Keratinocyte (primary cell): Measurements from ENCODE around the gene CPTP. TPM values are rescaled to one million over a fixed set of nuclear protein-coding genes. Genes with fewer than 3 reads are reported as not detected.
A peak's percentile ranks its signal among the peaks of the same experiment; 100 is the strongest.

ENCODE experiments used
- DNase-seq: peaks from one replicate; pipeline ENCODE4 v3.0.0-alpha.2; 2011; ENCODE audit warnings: low read depth, missing footprints, low spot score
- FAIRE-seq: peaks from 2 replicates; lab custom pipeline; 2011; peaks lifted over from hg19 to GRCh38; lab: Jason Lieb, UNC
- H2AFZ ChIP-seq: 2 replicates; pipeline ENCODE4 v1.6.0; 2012; ENCODE audit warnings: low read length, control low read depth, inconsistent platforms; ENCODE audit not compliant: control insufficient read depth
- H3K27ac ChIP-seq: 2 replicates; pipeline ENCODE4 v1.5.1; 2011; ENCODE audit warnings: low read length; ENCODE audit not compliant: control insufficient read depth, insufficient read depth
- H3K27me3 ChIP-seq: 3 replicates; pipeline ENCODE4 v1.6.0; 2011; ENCODE audit warnings: low read length; ENCODE audit not compliant: control insufficient read depth, insufficient read depth; ENCODE audit errors: extremely low read depth
- H3K36me3 ChIP-seq, 2 experiments: 2 replicates in 1 of 2; 3 replicates in 1 of 2; pipeline ENCODE4 v1.5.1; 2011; ENCODE audit warnings: low read length in 2 of 2, mild to moderate bottlenecking in 1 of 2; ENCODE audit not compliant: control insufficient read depth in 2 of 2, insufficient read depth in 2 of 2; ENCODE audit errors: extremely low read depth in 1 of 2
- H3K4me1 ChIP-seq: 3 replicates; pipeline ENCODE4 v1.5.1; 2011; ENCODE audit warnings: low read length; ENCODE audit not compliant: control insufficient read depth, insufficient read depth; ENCODE audit errors: extremely low read depth
- H3K4me2 ChIP-seq: 3 replicates; pipeline ENCODE4 v1.6.0; 2011; ENCODE audit warnings: low read depth, low read length; ENCODE audit not compliant: control insufficient read depth, insufficient read depth; ENCODE audit errors: extremely low read depth
- H3K4me3 ChIP-seq, 3 experiments: fragments of 200-600 bp in 1 of 3; sonication (generic) in 1 of 3; 2 replicates in 2 of 3; 3 replicates in 1 of 3; pipeline ENCODE4 v1.5.1; 2011 to 2016; ENCODE audit warnings: low read length in 3 of 3, mild to moderate bottlenecking in 3 of 3, control low read depth in 2 of 3, inconsistent platforms in 1 of 3, low read depth in 1 of 3, mixed read lengths in 1 of 3, mixed run types in 1 of 3, moderate library complexity in 1 of 3; ENCODE audit not compliant: control insufficient read depth in 2 of 3, insufficient read depth in 2 of 3; ENCODE audit errors: extremely low read depth in 1 of 3
- H3K79me2 ChIP-seq: 2 replicates; pipeline ENCODE4 v1.6.0; 2012; ENCODE audit warnings: low read length; ENCODE audit not compliant: control insufficient read depth, insufficient read depth
- H3K9ac ChIP-seq: 3 replicates; pipeline ENCODE4 v1.6.0; 2011; ENCODE audit warnings: low read length; ENCODE audit not compliant: control insufficient read depth, insufficient read depth; ENCODE audit errors: extremely low read depth
- H3K9me1 ChIP-seq: 3 replicates; pipeline ENCODE4 v1.6.0; 2011; ENCODE audit warnings: low read length; ENCODE audit not compliant: control insufficient read depth, insufficient read depth; ENCODE audit errors: extremely low read depth
- H3K9me3 ChIP-seq: 2 replicates; pipeline ENCODE4 v1.5.1; 2012; ENCODE audit warnings: low read depth, low read length; ENCODE audit not compliant: control insufficient read depth
- H4K20me1 ChIP-seq: 3 replicates; pipeline ENCODE4 v1.6.0; 2011; ENCODE audit warnings: low read length; ENCODE audit not compliant: control insufficient read depth, insufficient read depth; ENCODE audit errors: extremely low read depth
- EZH2 ChIP-seq: IDR thresholded peaks from one replicate; pipeline ENCODE4 v1.6.1; 2012; ENCODE audit warnings: inconsistent platforms, mild to moderate bottlenecking, low read length, moderate library complexity
- dilution Hi-C: fragments of 300-500 bp; cut with MboI; formaldehyde crosslinking; loops from one replicate; pipeline ENCODE4 v1.7.0; 2020; ENCODE audit warnings: low sequenced_read_pairs; ENCODE audit not compliant: extremely low pct_ligation_motif_present
- polyA plus RNA-seq, 5 experiments: library from polyadenylated mRNA; depleted of rRNA in 3 of 5; stranded (reverse) in 3 of 5; stranded (forward) in 1 of 5; unstranded in 1 of 5; fragments of >200 nt; gene quantifications; 1 replicate in 1 of 5; 2 replicates in 3 of 5; 3 replicates in 1 of 5; pipeline versions ENCODE4 v1.2.1 to v1.2.3, GENCODE V29; 2011 to 2012; ENCODE audit warnings: missing spikeins in 2 of 5, low read depth in 1 of 5, low replicate concordance in 1 of 5
- TF ChIP-seq, protein P1 (sequence below), 3 experiments: IDR thresholded peaks in 1 of 3; conservative IDR thresholded peaks in 1 of 3; optimal IDR thresholded peaks in 1 of 3; 2 replicates in 2 of 3; 3 replicates in 1 of 3; pipeline versions ENCODE3 to v1.5.1; 2011; ENCODE audit warnings: low read length in 3 of 3, mild to moderate bottlenecking in 3 of 3, moderate library complexity in 2 of 3, control low read depth in 1 of 3, inconsistent platforms in 1 of 3; ENCODE audit not compliant: insufficient read depth in 2 of 3; ENCODE audit errors: extremely low read depth in 1 of 3

Gene CPTP
- polyA plus RNA-seq, 1 donor (not counting 4 experiments of a cell fraction or from before 2014, with no cell fraction given), result 5.8 TPM

GRCh38 chr1:1308756-1309250, 15.8 kb upstream of the CPTP start:
- Histone ChIP-seq H3K27me3 (no peaks in the 10 kb centered on the region), H3K36me3 (peaks cover 19 to 27% of the 10 kb centered on the region in 2 experiments), H3K4me2 (peak overlapping the region; percentile 83), H3K27ac (peak overlapping the region; percentile 63), H3K9me3 (no peaks in the 10 kb centered on the region), H3K4me1 (peaks cover 49% of the 10 kb centered on the region), H3K9ac (peak overlapping the region; percentile 77), H2AFZ (no peak overlapping the region), H3K9me1 (no peaks in the 10 kb centered on the region), H3K4me3 (peak overlapping the region; percentile 70 to 85 (median 82)), H3K79me2 (peaks cover 34% of the 10 kb centered on the region), H4K20me1 (peaks cover 8% of the 10 kb centered on the region)
- no peak for TF ChIP-seq EZH2
- TF ChIP-seq, protein P1, sequence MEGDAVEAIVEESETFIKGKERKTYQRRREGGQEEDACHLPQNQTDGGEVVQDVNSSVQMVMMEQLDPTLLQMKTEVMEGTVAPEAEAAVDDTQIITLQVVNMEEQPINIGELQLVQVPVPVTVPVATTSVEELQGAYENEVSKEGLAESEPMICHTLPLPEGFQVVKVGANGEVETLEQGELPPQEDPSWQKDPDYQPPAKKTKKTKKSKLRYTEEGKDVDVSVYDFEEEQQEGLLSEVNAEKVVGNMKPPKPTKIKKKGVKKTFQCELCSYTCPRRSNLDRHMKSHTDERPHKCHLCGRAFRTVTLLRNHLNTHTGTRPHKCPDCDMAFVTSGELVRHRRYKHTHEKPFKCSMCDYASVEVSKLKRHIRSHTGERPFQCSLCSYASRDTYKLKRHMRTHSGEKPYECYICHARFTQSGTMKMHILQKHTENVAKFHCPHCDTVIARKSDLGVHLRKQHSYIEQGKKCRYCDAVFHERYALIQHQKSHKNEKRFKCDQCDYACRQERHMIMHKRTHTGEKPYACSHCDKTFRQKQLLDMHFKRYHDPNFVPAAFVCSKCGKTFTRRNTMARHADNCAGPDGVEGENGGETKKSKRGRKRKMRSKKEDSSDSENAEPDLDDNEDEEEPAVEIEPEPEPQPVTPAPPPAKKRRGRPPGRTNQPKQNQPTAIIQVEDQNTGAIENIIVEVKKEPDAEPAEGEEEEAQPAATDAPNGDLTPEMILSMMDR (optimal IDR thresholded peaks at IDR 0.05 in 1 of 3, IDR thresholded peaks at IDR 0.05 in 1 of 3, conservative IDR thresholded peaks at IDR 0.05 in 1 of 3; ENCODE audit: extremely low read depth in 1 of 3, insufficient read depth in 2 of 3, low read length in 3 of 3), result no peak
- FAIRE-seq (no peak), DNase-seq (no peak)
- dilution Hi-C loops, result no loop called here

- H3K79me2 ChIP-seq, result peaks cover 33% of the 10 kb centered on the region
- no peak for FAIRE-seq
These were observed 15.1 kb upstream of the CPTP start for GRCh38 chr1:1309251-1310108.

More at GRCh38 chr1:1309251-1310108, 15.1 kb upstream of the CPTP start:
- peaks cover 8% of the 10 kb centered on the region for H4K20me1 ChIP-seq
- no peak overlapping the region for H2AFZ ChIP-seq
- peak overlapping the region; percentile 83 for H3K4me2 ChIP-seq
- no peaks in the 10 kb centered on the region for H3K27me3 ChIP-seq
- peak overlapping the region; percentile 70 to 85 (median 82) for H3K4me3 ChIP-seq
- DNase-seq, result no peak
- no peaks in the 10 kb centered on the region for H3K9me3 ChIP-seq
- H3K9ac ChIP-seq, result peak overlapping the region; percentile 77
- TF ChIP-seq, protein P1 (optimal IDR thresholded peaks at IDR 0.05 in 1 of 3, IDR thresholded peaks at IDR 0.05 in 1 of 3, conservative IDR thresholded peaks at IDR 0.05 in 1 of 3; ENCODE audit: extremely low read depth in 1 of 3, insufficient read depth in 2 of 3, low read length in 3 of 3), result no peak
- TF ChIP-seq EZH2, result no peak
- H3K4me1 ChIP-seq, result peaks cover 42% of the 10 kb centered on the region
- no peaks in the 10 kb centered on the region for H3K9me1 ChIP-seq
- dilution Hi-C loops, result no loop called here
- peak overlapping the region; percentile 63 for H3K27ac ChIP-seq
- H3K36me3 ChIP-seq, result peaks cover 25 to 32% of the 10 kb centered on the region in 2 experiments
